Chondrocyte (in vitro differentiated cells): ENCODE measurements around the gene KIF6. TPM values are rescaled to one million over a fixed set of nuclear protein-coding genes. Genes with fewer than 3 reads are reported as not detected.

Source experiments
- DNase-seq: peaks from one replicate; pipeline ENCODE4 v3.0.0; 2021; ENCODE audit warnings: mixed read lengths, low spot score
- H3K27ac Mint-ChIP-seq: one replicate; pipeline ENCODE4 v1.8.0; 2021; ENCODE audit warnings: mild to moderate bottlenecking, moderate library complexity, mixed read lengths; ENCODE audit not compliant: unreplicated experiment
- H3K27me3 Mint-ChIP-seq: 2 replicates; pipeline ENCODE4 v1.8.0; 2021; ENCODE audit warnings: low read depth, mixed read lengths
- H3K36me3 Mint-ChIP-seq: 2 replicates; pipeline ENCODE4 v1.8.0; 2021; ENCODE audit warnings: low read depth, mixed read lengths
- H3K4me1 Mint-ChIP-seq: 2 replicates; pipeline ENCODE4 v1.8.0; 2021; ENCODE audit warnings: low read depth, mild to moderate bottlenecking, mixed read lengths
- H3K4me3 Mint-ChIP-seq: one replicate; pipeline ENCODE4 v1.8.0; 2021; ENCODE audit warnings: mild to moderate bottlenecking, moderate library complexity, mixed read lengths; ENCODE audit not compliant: unreplicated experiment
- H3K9me3 Mint-ChIP-seq: 2 replicates; pipeline ENCODE4 v1.8.0; 2021; ENCODE audit warnings: low read depth, mixed read lengths
- total RNA-seq: library from RNA; stranded (reverse); gene quantifications from 3 replicates; pipeline ENCODE4 v1.2.1, GENCODE V29; 2021
- TF ChIP-seq, protein P1 (sequence below): fragments of 200-600 bp; sonication (generic); IDR thresholded peaks from 2 replicates; pipeline ENCODE4 v1.5.0; 2021; ENCODE audit warnings: antibody characterized with exemption, mild to moderate bottlenecking, moderate library complexity

The KIF6 gene
- total RNA-seq, 1 donor from 2014 or later = 0.62 TPM

GRCh38 chr6:39280247-39280731 lies 444.9 kb downstream of the KIF6 start:
- no peak for DNase-seq
- Mint-ChIP-seq H3K4me3 (no peak overlapping the region), H3K36me3 (no peaks in the 10 kb centered on the region), H3K27ac (no peak overlapping the region), H3K9me3 (no peaks in the 10 kb centered on the region), H3K27me3 (peaks cover 28% of the 10 kb centered on the region), H3K4me1 (no peaks in the 10 kb centered on the region)
- TF ChIP-seq, protein P1, sequence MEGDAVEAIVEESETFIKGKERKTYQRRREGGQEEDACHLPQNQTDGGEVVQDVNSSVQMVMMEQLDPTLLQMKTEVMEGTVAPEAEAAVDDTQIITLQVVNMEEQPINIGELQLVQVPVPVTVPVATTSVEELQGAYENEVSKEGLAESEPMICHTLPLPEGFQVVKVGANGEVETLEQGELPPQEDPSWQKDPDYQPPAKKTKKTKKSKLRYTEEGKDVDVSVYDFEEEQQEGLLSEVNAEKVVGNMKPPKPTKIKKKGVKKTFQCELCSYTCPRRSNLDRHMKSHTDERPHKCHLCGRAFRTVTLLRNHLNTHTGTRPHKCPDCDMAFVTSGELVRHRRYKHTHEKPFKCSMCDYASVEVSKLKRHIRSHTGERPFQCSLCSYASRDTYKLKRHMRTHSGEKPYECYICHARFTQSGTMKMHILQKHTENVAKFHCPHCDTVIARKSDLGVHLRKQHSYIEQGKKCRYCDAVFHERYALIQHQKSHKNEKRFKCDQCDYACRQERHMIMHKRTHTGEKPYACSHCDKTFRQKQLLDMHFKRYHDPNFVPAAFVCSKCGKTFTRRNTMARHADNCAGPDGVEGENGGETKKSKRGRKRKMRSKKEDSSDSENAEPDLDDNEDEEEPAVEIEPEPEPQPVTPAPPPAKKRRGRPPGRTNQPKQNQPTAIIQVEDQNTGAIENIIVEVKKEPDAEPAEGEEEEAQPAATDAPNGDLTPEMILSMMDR = no peak

Other genes with a start within 250 kb of the KIF6 start
- 137 to 142 TPM (median 142 TPM) in 3 replicates for gene DAAM2, start 67.0 kb upstream of the KIF6 start, total RNA-seq
- 13.3 to 36.6 TPM (median 35.2 TPM) in 3 replicates for gene MOCS1, start 209.1 kb upstream of the KIF6 start, total RNA-seq